Breast epithelium (tissue), 4 donors: ENCODE measurements around the gene AUNIP. TPM values are rescaled to one million over a fixed set of nuclear protein-coding genes. Genes with fewer than 3 reads are reported as not detected.
A peak's percentile ranks its signal among the peaks of the same experiment; 100 is the strongest.

Experiments
- DNase-seq, 2 donors: peaks; one replicate each; pipeline ENCODE4 v3.0.0-alpha.2; 2019; ENCODE audit warnings: low spot score in 2 of 2
- H3K27ac ChIP-seq, 2 donors: fragments of 200-600 bp; sonication (generic) in 1 of 2; one replicate each; pipeline ENCODE4 v1.5.1; 2016 to 2019; ENCODE audit warnings: mild to moderate bottlenecking in 1 of 2
- H3K27me3 ChIP-seq, 2 donors: fragments of 200-600 bp; sonication (generic) in 1 of 2; one replicate each; pipeline versions ENCODE4 v1.5.1 to v1.6.0; 2017 to 2019; ENCODE audit warnings: control low read depth in 1 of 2, mild to moderate bottlenecking in 1 of 2
- H3K36me3 ChIP-seq: fragments of 200-600 bp; one replicate; pipeline ENCODE4 v1.5.1; 2019
- H3K4me1 ChIP-seq, 2 donors: fragments of 200-600 bp; sonication (generic); one replicate each; pipeline ENCODE4 v1.5.1; 2016 to 2019; ENCODE audit warnings: control low read depth in 1 of 2
- H3K4me3 ChIP-seq, 3 donors: fragments of 200-600 bp; sonication (generic); 1 replicate in 2 of 3; 2 replicates in 1 of 3; pipeline ENCODE4 v1.5.1; 2016 to 2019; ENCODE audit warnings: mild to moderate bottlenecking in 3 of 3, moderate library complexity in 2 of 3
- H3K9me3 ChIP-seq, 2 donors: fragments of 200-600 bp; sonication (generic) in 1 of 2; one replicate each; pipeline ENCODE4 v1.5.1; 2016 to 2019; ENCODE audit warnings: control low read depth in 1 of 2
- CTCF ChIP-seq, 3 donors: fragments of 450-650 bp; IDR thresholded peaks; one replicate each; pipeline ENCODE4 v1.5.1; 2016 to 2017; ENCODE audit warnings: antibody characterized with exemption in 3 of 3, mild to moderate bottlenecking in 3 of 3, moderate library complexity in 3 of 3
- POLR2A ChIP-seq: fragments of 450-650 bp; IDR thresholded peaks from one replicate; pipeline ENCODE4 v1.6.1; 2016; ENCODE audit warnings: antibody characterized with exemption, mild to moderate bottlenecking, moderate library complexity
- POLR2AphosphoS5 ChIP-seq, 3 donors: sonication (generic); formaldehyde crosslinking; IDR thresholded peaks; one replicate each; pipeline ENCODE4 v1.6.1; 2017; ENCODE audit warnings: antibody characterized with exemption in 3 of 3
- intact Hi-C: fragments of 100-400 bp; cut with DNase I; formaldehyde crosslinking; loops from one replicate; pipeline ENCODE4 v1.15.1; 2023; ENCODE audit warnings: low total_unique reads
- total RNA-seq, 3 donors: library from RNA; depleted of rRNA; stranded (reverse); fragments of >200 nt; gene quantifications; one replicate each; pipeline ENCODE4 v1.1.0, GENCODE V29; 2016

Gene AUNIP
- total RNA-seq, 3 donors from 2014 or later, result 0.33 to 0.88 TPM; not detected in 1

GRCh38 chr1:25805863-25806225 lies 53.4 kb downstream of the AUNIP start:
- H3K9me3 ChIP-seq, result no peaks in the 10 kb centered on the region
- intact Hi-C loops, result loop anchor here (10.0 kb wide), 1 partner anchor 191 kb away; the partner anchor contains the start of gene MAN1C1
- TF ChIP-seq CTCF (IDR thresholded peaks at IDR 0.05), result no peak
- TF ChIP-seq POLR2A, result no peak
- no peak for TF ChIP-seq POLR2AphosphoS5 (IDR thresholded peaks at IDR 0.05)
- peak overlapping the region in 1 of 3 donors; percentile 22 for H3K4me3 ChIP-seq
- peaks cover 8 to 16% of the 10 kb centered on the region in 2 donors for H3K4me1 ChIP-seq
- H3K27me3 ChIP-seq, result no peaks in the 10 kb centered on the region
- peak in 1 of 2 donors; percentile 73 for DNase-seq
- H3K27ac ChIP-seq, result peak overlapping the region; percentile 78 to 91
- no peaks in the 10 kb centered on the region for H3K36me3 ChIP-seq

- Histone ChIP-seq H3K4me3 (peak overlapping the region in 1 of 3 donors; percentile 22), H3K27me3 (no peaks in the 10 kb centered on the region), H3K4me1 (peaks cover 8 to 16% of the 10 kb centered on the region in 2 donors), H3K9me3 (no peaks in the 10 kb centered on the region), H3K36me3 (no peaks in the 10 kb centered on the region), H3K27ac (peak overlapping the region; percentile 78 to 91)
- intact Hi-C loops, result loop anchor here (10.0 kb wide), 1 partner anchor 190 kb away; the partner anchor contains the start of gene MAN1C1
- TF ChIP-seq POLR2A, result no peak
- TF ChIP-seq CTCF (IDR thresholded peaks at IDR 0.05), result no peak
- no peak for TF ChIP-seq POLR2AphosphoS5 (IDR thresholded peaks at IDR 0.05)
- no peak for DNase-seq
Measured at GRCh38 chr1:25804964-25805862, 54.0 kb downstream of the AUNIP start.

GRCh38 chr1:25804244-25804963 lies 54.9 kb downstream of the AUNIP start:
- peak overlapping the region; percentile 78 to 91 for H3K27ac ChIP-seq
- peaks cover 11 to 16% of the 10 kb centered on the region in 2 donors for H3K4me1 ChIP-seq
- TF ChIP-seq POLR2A (no peak), CTCF (IDR thresholded peaks at IDR 0.05) (no peak), POLR2AphosphoS5 (IDR thresholded peaks at IDR 0.05) (no peak)
- no peak overlapping the region for H3K4me3 ChIP-seq
- no peaks in the 10 kb centered on the region for H3K9me3 ChIP-seq
- no peak for DNase-seq
- H3K27me3 ChIP-seq, result no peaks in the 10 kb centered on the region
- no peaks in the 10 kb centered on the region for H3K36me3 ChIP-seq
- intact Hi-C loops, result loop anchor here (10.0 kb wide), 1 partner anchor 190 kb away; the partner anchor contains the start of gene MAN1C1

GRCh38 chr1:25803368-25803767 lies 55.9 kb downstream of the AUNIP start:
- H3K4me1 ChIP-seq, result peaks cover 13 to 20% of the 10 kb centered on the region in 2 donors
- intact Hi-C loops, result loop anchor here (10.0 kb wide), 1 partner anchor 189 kb away; the partner anchor contains the start of gene MAN1C1
- no peak for TF ChIP-seq POLR2AphosphoS5 (IDR thresholded peaks at IDR 0.05)
- TF ChIP-seq POLR2A, result no peak
- no peak for TF ChIP-seq CTCF (IDR thresholded peaks at IDR 0.05)

More at GRCh38 chr1:25803368-25803767, 55.9 kb downstream of the AUNIP start:
- H3K27me3 ChIP-seq, result no peaks in the 10 kb centered on the region
- peak overlapping the region in 1 of 2 donors; percentile 61 for H3K27ac ChIP-seq
- no peaks in the 10 kb centered on the region for H3K36me3 ChIP-seq
- H3K9me3 ChIP-seq, result no peaks in the 10 kb centered on the region
- DNase-seq, result no peak
- no peak overlapping the region for H3K4me3 ChIP-seq
